Heart left ventricle (tissue), 13 donors: ENCODE measurements around the gene SCN4A.
"Not testable (repeated sequence)": the region's sequence is repeated elsewhere in the genome, so short reads cannot be mapped to it uniquely, and the experiment has no call there.

Experiments used
- CTCF ChIP-seq, 12 donors: fragments of 200-600 bp; sonication (generic) in 4 of 12; IDR thresholded peaks; one replicate each; pipeline versions ENCODE4 v1.5.0 to v1.8.0; 2018 to 2022; ENCODE audit warnings: antibody characterized with exemption in 12 of 12, mild to moderate bottlenecking in 5 of 12
- POLR2A ChIP-seq, 2 donors: fragments of 450-650 bp; IDR thresholded peaks; one replicate each; pipeline ENCODE4 v1.6.1; 2017; ENCODE audit warnings: antibody characterized with exemption in 2 of 2, mild to moderate bottlenecking in 2 of 2, moderate library complexity in 2 of 2
- donor health status: ischemic (EF 13 %, LVEDD 7.1; RV severe dilation, severe dysfunction).
- donor health status: DM: no; HTN: yes; CAD: no.
- donor health status: DM: no; HTN: no; CAD: no.
- donor health status: ischemic (EF 25% LVEDD 6.9; RV normal size, moderate dysfunction).
- donor health status: ischemic (EF 25% LVEDD 5.7; RV mildly dilated, moderate dysfunction).
- donor health status: ischemic (EF 35%, LVEDD 5.7; RV mildly dilated, moderate dysfunction).
- donor health status: nonischemic (EF 11% LVEDD 7.7; RV severe dilation, severe dysfunction).
- donor health status: DM: yes; HTN: yes; CAD: no.
- donor health status: PGD.
- donor health status: ischemic (EF 29% LVEDD 5.4; RV normal size, mild dysfunction).
- donor health status: nonischemic (EF 23%, LVEDD 6.1; RV moderate dilation, normal function).

GRCh38 chr17:63920050-63920449 is 52.7 kb downstream of the SCN4A start:
- TF ChIP-seq CTCF, POLR2A (IDR thresholded peaks at IDR 0.05): not testable (repeated sequence)
